ENCODE data around the gene CNGA1.
"Not testable (repeated sequence)": the region's sequence is repeated elsewhere in the genome, so short reads cannot be mapped to it uniquely, and the experiment has no call there.

The CNGA1 gene

GRCh38 chr4:48012824-48013223 is 3.7 kb downstream of the CNGA1 start:
- ChIA-PET POLR2A (no interaction called here), CTCF (no interaction called here)
- Histone ChIP-seq H3K27ac (ENCODE audit: extremely low read depth, low read depth, low read length) (no peak overlapping the region), H3K4me3 (ENCODE audit: low read depth, low read length) (no peak overlapping the region), H3K9me3 (ENCODE audit: control insufficient read depth, insufficient read depth, low read depth, low read length) (no peaks in the 10 kb centered on the region; the same call in 1 of the 2 replicates), H3K4me1 (ENCODE audit: control insufficient read depth, insufficient read depth, low read length) (no peaks in the 10 kb centered on the region), H3K36me3 (ENCODE audit: control insufficient read depth in 2 of 2, insufficient read depth in 1 of 2, low read length in 2 of 2) (no peaks in the 10 kb centered on the region)
- TF ChIP-seq ZFP41 (tag by site-specific recombination; IDR thresholded peaks at IDR 0.05; ENCODE audit: borderline replicate concordance) = no peak

DNA sequence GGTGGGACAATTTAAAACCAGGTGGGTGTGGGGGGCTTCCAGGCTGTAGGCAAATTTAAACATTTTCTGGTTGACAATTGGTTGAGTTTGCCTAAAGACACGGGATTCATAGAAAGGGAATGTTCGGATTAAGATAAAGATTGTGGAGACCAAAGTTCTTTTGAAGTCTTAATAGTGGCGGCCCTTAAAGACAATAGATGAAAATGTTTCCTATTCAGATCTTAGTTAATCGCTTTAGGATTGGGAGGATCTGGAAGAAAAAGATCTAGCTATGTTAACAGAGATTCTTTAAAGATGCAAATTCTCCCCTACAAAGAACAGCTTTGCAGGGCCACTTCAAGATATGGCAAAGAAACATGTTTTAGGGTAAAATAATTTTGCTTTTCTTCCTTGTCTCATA is 4.8 kb downstream of the CNGA1 start:
- H3K4me1 ChIP-seq (ENCODE audit: control insufficient read depth, insufficient read depth, low read length) = no peaks in the 10 kb centered on the region
- H3K27ac ChIP-seq (ENCODE audit: extremely low read depth, low read depth, low read length) = no peak overlapping the region
- H3K36me3 ChIP-seq (ENCODE audit: control insufficient read depth in 2 of 2, insufficient read depth in 1 of 2, low read length in 2 of 2) = no peaks in the 10 kb centered on the region
- TF ChIP-seq ZNF510 (tag by site-specific recombination; IDR thresholded peaks at IDR 0.05; ENCODE audit: insufficient replicate concordance) (no peak), ZNF157 (tag by site-specific recombination; IDR thresholded peaks at IDR 0.05) (no peak)
- no peaks in the 10 kb centered on the region; the same call in 1 of the 2 replicates for H3K9me3 ChIP-seq (ENCODE audit: control insufficient read depth, insufficient read depth, low read depth, low read length)
- CTCF ChIA-PET = interaction anchor here (1.2 kb wide), 2 partner anchors 9 to 75 kb away, joined by 3 read pairs; no protein-coding TSS in a partner anchor
- no peak overlapping the region for H3K4me3 ChIP-seq (ENCODE audit: low read depth, low read length)
- POLR2A ChIA-PET = no interaction called here

DNA sequence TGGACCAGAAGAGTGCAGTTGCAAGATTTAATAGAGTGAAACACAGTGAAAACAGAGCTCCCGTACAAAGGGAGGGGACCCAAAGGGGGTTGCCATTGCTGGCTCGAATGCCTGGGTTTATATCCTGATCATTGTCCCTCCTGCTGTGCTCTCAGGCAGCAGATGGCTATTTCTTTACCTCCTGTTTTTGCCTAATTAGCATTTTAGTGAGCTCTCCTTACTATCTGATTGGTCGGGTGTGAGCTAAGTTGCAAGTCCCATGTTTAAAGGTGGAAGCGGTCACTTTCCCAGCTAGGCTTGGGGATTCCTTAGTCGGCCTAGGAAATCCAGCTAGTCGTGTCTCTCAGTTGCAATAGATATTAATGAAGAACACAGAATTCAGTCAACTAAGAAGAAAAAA is 5.6 kb downstream of the CNGA1 start:
- CTCF ChIA-PET = interaction anchor here (0.7 to 1.2 kb wide), 2 partner anchors 76 to 80 kb away, joined by 3 to 6 read pairs; no protein-coding TSS in a partner anchor
- POLR2A ChIA-PET; H3K36me3 ChIP-seq (ENCODE audit: control insufficient read depth in 2 of 2, insufficient read depth in 1 of 2, low read length in 2 of 2); H3K27ac ChIP-seq (ENCODE audit: extremely low read depth, low read depth, low read length); H3K9me3 ChIP-seq (ENCODE audit: control insufficient read depth, insufficient read depth, low read depth, low read length); H3K4me1 ChIP-seq (ENCODE audit: control insufficient read depth, insufficient read depth, low read length); H3K4me3 ChIP-seq (ENCODE audit: low read depth, low read length): not testable (repeated sequence)

- H3K4me3 ChIP-seq (ENCODE audit: low read depth, low read length) = no peak overlapping the region
- ChIA-PET POLR2A (no interaction called here), CTCF (no interaction called here)
- TF ChIP-seq ZNF510 (tag by site-specific recombination; IDR thresholded peaks at IDR 0.05; ENCODE audit: insufficient replicate concordance) (peak; percentile 21), ZNF26 (tag by site-specific recombination; IDR thresholded peaks at IDR 0.05) (no peak), SETDB1 (IDR thresholded peaks at IDR 0.05; ENCODE audit: insufficient read length, low read length) (peak; percentile 99), ZNF324 (tag by site-specific recombination; IDR thresholded peaks at IDR 0.05) (no peak), ZNF549 (tag by site-specific recombination; IDR thresholded peaks at IDR 0.05) (0 out of 2 replicates have a peak, but pooled peaks have one; percentile 18), ZNF184 (tag by site-specific recombination; IDR thresholded peaks at IDR 0.05) (0 out of 2 replicates have a peak, but pooled peaks have one; percentile 27), ZNF571 (tag by site-specific recombination; IDR thresholded peaks at IDR 0.05) (no peak), TRIM28 (IDR thresholded peaks at IDR 0.05; ENCODE audit: borderline replicate concordance, low read length) (peak; percentile 85), ZNF658 (tag by site-specific recombination; IDR thresholded peaks at IDR 0.05) (no peak), ZNF629 (tag by site-specific recombination; IDR thresholded peaks at IDR 0.05) (no peak), ZNF626 (tag by site-specific recombination; IDR thresholded peaks at IDR 0.05) (0 out of 2 replicates have a peak, but pooled peaks have one; percentile 45), ZNF223 (tag by site-specific recombination; IDR thresholded peaks at IDR 0.05) (no peak), HIC1 (tag by site-specific recombination; IDR thresholded peaks at IDR 0.05) (no peak), ZNF692 (tag by site-specific recombination; IDR thresholded peaks at IDR 0.05) (no peak), ZNF837 (tag by site-specific recombination; IDR thresholded peaks at IDR 0.05) (no peak), REPIN1 (tag by site-specific recombination; IDR thresholded peaks at IDR 0.05; ENCODE audit: low read depth) (no peak), ZNF514 (tag by site-specific recombination; IDR thresholded peaks at IDR 0.05) (no peak), ZNF558 (tag by site-specific recombination; IDR thresholded peaks at IDR 0.05) (peak; percentile 55; the same call in 1 of the 2 replicates)
- TF ChIP-seq, protein P1, sequence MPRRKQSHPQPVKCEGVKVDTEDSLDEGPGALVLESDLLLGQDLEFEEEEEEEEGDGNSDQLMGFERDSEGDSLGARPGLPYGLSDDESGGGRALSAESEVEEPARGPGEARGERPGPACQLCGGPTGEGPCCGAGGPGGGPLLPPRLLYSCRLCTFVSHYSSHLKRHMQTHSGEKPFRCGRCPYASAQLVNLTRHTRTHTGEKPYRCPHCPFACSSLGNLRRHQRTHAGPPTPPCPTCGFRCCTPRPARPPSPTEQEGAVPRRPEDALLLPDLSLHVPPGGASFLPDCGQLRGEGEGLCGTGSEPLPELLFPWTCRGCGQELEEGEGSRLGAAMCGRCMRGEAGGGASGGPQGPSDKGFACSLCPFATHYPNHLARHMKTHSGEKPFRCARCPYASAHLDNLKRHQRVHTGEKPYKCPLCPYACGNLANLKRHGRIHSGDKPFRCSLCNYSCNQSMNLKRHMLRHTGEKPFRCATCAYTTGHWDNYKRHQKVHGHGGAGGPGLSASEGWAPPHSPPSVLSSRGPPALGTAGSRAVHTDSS (tag by site-specific recombination; IDR thresholded peaks at IDR 0.05) = no peak
- no peaks in the 10 kb centered on the region; the same call in 1 of the 2 replicates for H3K9me3 ChIP-seq (ENCODE audit: control insufficient read depth, insufficient read depth, low read depth, low read length)
- H3K27ac ChIP-seq (ENCODE audit: extremely low read depth, low read depth, low read length) = no peak overlapping the region
- no peaks in the 10 kb centered on the region for H3K36me3 ChIP-seq (ENCODE audit: control insufficient read depth in 2 of 2, insufficient read depth in 1 of 2, low read length in 2 of 2)
- no peaks in the 10 kb centered on the region for H3K4me1 ChIP-seq (ENCODE audit: control insufficient read depth, insufficient read depth, low read length)
These were observed 8.4 kb downstream of the CNGA1 start for GRCh38 chr4:48008021-48008596.

Measured in HEK293 (cell line).